Naive thymus-derived CD8-positive, alpha-beta T cell (primary cell): ENCODE results near the gene PRKCE. TPM values are rescaled to one million over a fixed set of nuclear protein-coding genes. Genes with fewer than 3 reads are reported as not detected.
"Not testable (repeated sequence)": the region's sequence is repeated elsewhere in the genome, so short reads cannot be mapped to it uniquely, and the experiment has no call there.

Experiments
- ATAC-seq, 2 donors: fragments of 150-1000 bp; cut with Tn5 transposase in 1 of 2; sonication (Bioruptor Pico), chemical (Tn5 transposase) in 1 of 2; 1 replicate in 1 of 2; 2 replicates in 1 of 2; pipeline ENCODE4 v1.10.0; 2021; ENCODE audit warnings: mild to moderate bottlenecking in 2 of 2, moderate library complexity in 2 of 2
- POLR2A ChIA-PET: fragments of 350-600 bp; sonication (Branson Sonifier 250); formaldehyde crosslinking; loops from one replicate; lab custom pipeline; 2021; ENCODE audit warnings: antibody characterized with exemption; lab: Charles Lee
- DNase-seq, 10 donors: peaks; one replicate each; pipeline versions ENCODE4 v3.0.0 to v3.0.0-alpha.2; 2020 to 2022
- H3K27ac Mint-ChIP-seq, 10 donors: one replicate each; pipeline ENCODE4 v1.8.0; 2020 to 2022; ENCODE audit warnings: mild to moderate bottlenecking in 10 of 10, mixed read lengths in 10 of 10, moderate library complexity in 4 of 10, inconsistent platforms in 1 of 10
- H3K27me3 Mint-ChIP-seq, 5 donors: one replicate each; pipeline ENCODE4 v1.8.0; 2021 to 2022; ENCODE audit warnings: mixed read lengths in 5 of 5
- H3K36me3 Mint-ChIP-seq, 3 donors: one replicate each; pipeline ENCODE4 v1.8.0; 2020 to 2022; ENCODE audit warnings: mixed read lengths in 3 of 3, mild to moderate bottlenecking in 2 of 3, inconsistent platforms in 1 of 3
- H3K4me1 Mint-ChIP-seq, 4 donors: one replicate each; pipeline ENCODE4 v1.8.0; 2021 to 2022; ENCODE audit warnings: mixed read lengths in 4 of 4
- H3K4me3 Mint-ChIP-seq, 10 donors: one replicate each; pipeline ENCODE4 v1.8.0; 2020 to 2022; ENCODE audit warnings: mild to moderate bottlenecking in 10 of 10, mixed read lengths in 10 of 10, moderate library complexity in 6 of 10, inconsistent platforms in 1 of 10
- H3K9me3 Mint-ChIP-seq, 9 donors: one replicate each; pipeline ENCODE4 v1.8.0; 2020 to 2022; ENCODE audit warnings: mixed read lengths in 9 of 9, mild to moderate bottlenecking in 3 of 9, inconsistent platforms in 1 of 9, moderate library complexity in 1 of 9
- polyA plus RNA-seq, 3 donors: library from polyadenylated mRNA; unstranded; fragments of 300-500 nt; fragmentation: Illumina TruSeq; gene quantifications; one replicate each; pipeline ENCODE4 v1.2.3, GENCODE V29; 2021
- total RNA-seq, 8 experiments: library from RNA in 2 of 8; stranded (reverse) in 2 of 8; gene quantifications; one replicate each; pipeline ENCODE4 v1.2.3 and lab custom pipeline; 2021 to 2026

Gene PRKCE
- total and polyA plus RNA-seq, 5 experiments from 2014 or later, result 1.6 to 20.2 (median 2.7) TPM

- POLR2A ChIA-PET, result no interaction called here
These were observed 257.7 kb downstream of the PRKCE start for GRCh38 chr2:45909171-45909565.

GRCh38 chr2:45909677-45910191 lies 258.3 kb downstream of the PRKCE start:
- peak overlapping the region in 1 of 10 donors; percentile 44 for H3K27ac Mint-ChIP-seq
- H3K36me3 Mint-ChIP-seq, result peaks cover 0 to 1% (median 0%) of the 10 kb centered on the region in 3 donors
- H3K9me3 Mint-ChIP-seq, result no peaks in the 10 kb centered on the region
- no peak overlapping the region for H3K4me3 Mint-ChIP-seq
- POLR2A ChIA-PET, result no interaction called here
- peaks cover 0 to 31% (median 5%) of the 10 kb centered on the region in 4 donors for H3K4me1 Mint-ChIP-seq
- no peak for DNase-seq
- no peaks in the 10 kb centered on the region for H3K27me3 Mint-ChIP-seq
- no peak for ATAC-seq

More at GRCh38 chr2:45909171-45909565, 257.7 kb downstream of the PRKCE start:
- Mint-ChIP-seq H3K27ac (no peak overlapping the region), H3K27me3 (no peaks in the 10 kb centered on the region), H3K4me3 (no peak overlapping the region), H3K9me3 (no peaks in the 10 kb centered on the region), H3K36me3 (no peaks in the 10 kb centered on the region), H3K4me1 (peaks cover 1 to 31% (median 5%) of the 10 kb centered on the region in 4 donors)
- no peak for DNase-seq
- no peak for ATAC-seq

- ATAC-seq (no peak), DNase-seq (no peak)
- H3K4me1 Mint-ChIP-seq, result peaks cover 0 to 31% (median 5%) of the 10 kb centered on the region in 4 donors
- peak overlapping the region in 1 of 10 donors; percentile 51 for H3K27ac Mint-ChIP-seq
- H3K9me3 Mint-ChIP-seq, result no peaks in the 10 kb centered on the region
- H3K36me3 Mint-ChIP-seq, result peaks cover 0 to 1% (median 0%) of the 10 kb centered on the region in 3 donors
- H3K4me3 Mint-ChIP-seq, result peak overlapping the region in 1 of 10 donors; percentile 2
- H3K27me3 Mint-ChIP-seq, result no peaks in the 10 kb centered on the region
- POLR2A ChIA-PET, result no interaction called here
These were observed 259.1 kb downstream of the PRKCE start for GRCh38 chr2:45910473-45911060.

- Mint-ChIP-seq H3K4me1 (peaks cover 2 to 32% (median 5%) of the 10 kb centered on the region in 4 donors), H3K9me3 (no peaks in the 10 kb centered on the region), H3K36me3 (peaks cover 0 to 1% (median 0%) of the 10 kb centered on the region in 3 donors), H3K4me3 (no peak overlapping the region), H3K27ac (no peak overlapping the region), H3K27me3 (peaks cover 0 to 1% (median 0%) of the 10 kb centered on the region in 5 donors)
- DNase-seq (no peak), ATAC-seq (no peak)
- POLR2A ChIA-PET, result no interaction called here
These were observed 260.1 kb downstream of the PRKCE start for GRCh38 chr2:45911538-45911937.

- DNase-seq (no peak), ATAC-seq (no peak)
- peaks cover 0 to 1% (median 0%) of the 10 kb centered on the region in 5 donors for H3K27me3 Mint-ChIP-seq
- H3K9me3 Mint-ChIP-seq, result no peaks in the 10 kb centered on the region
- H3K27ac Mint-ChIP-seq, result peak overlapping the region in 1 of 10 donors; percentile 63
- H3K4me3 Mint-ChIP-seq, result no peak overlapping the region
- peaks cover 0 to 1% (median 0%) of the 10 kb centered on the region in 3 donors for H3K36me3 Mint-ChIP-seq
- POLR2A ChIA-PET, result no interaction called here
- peaks cover 4 to 32% (median 5%) of the 10 kb centered on the region in 4 donors for H3K4me1 Mint-ChIP-seq
These were observed 260.6 kb downstream of the PRKCE start for GRCh38 chr2:45912109-45912508.

GRCh38 chr2:45913539-45913938 lies 262.1 kb downstream of the PRKCE start:
- Mint-ChIP-seq H3K9me3 (no peaks in the 10 kb centered on the region), H3K4me3 (no peak overlapping the region), H3K4me1 (peaks cover 4 to 35% (median 5%) of the 10 kb centered on the region in 4 donors), H3K27ac (no peak overlapping the region), H3K27me3 (peaks cover 0 to 1% (median 0%) of the 10 kb centered on the region in 5 donors), H3K36me3 (peaks cover 0 to 1% (median 0%) of the 10 kb centered on the region in 3 donors)
- DNase-seq, result no peak
- ATAC-seq, result no peak
- POLR2A ChIA-PET, result no interaction called here

GRCh38 chr2:45915523-45915922 lies 264.0 kb downstream of the PRKCE start:
- Mint-ChIP-seq H3K9me3 (no peaks in the 10 kb centered on the region), H3K27me3 (peaks cover 0 to 1% (median 0%) of the 10 kb centered on the region in 5 donors), H3K4me3 (no peak overlapping the region), H3K36me3 (peaks cover 0 to 1% (median 0%) of the 10 kb centered on the region in 3 donors), H3K4me1 (peaks cover 5 to 34% (median 10%) of the 10 kb centered on the region in 4 donors), H3K27ac (no peak overlapping the region)
- DNase-seq, result no peak
- ATAC-seq, result no peak
- POLR2A ChIA-PET, result no interaction called here

GRCh38 chr2:45917561-45918176 lies 266.2 kb downstream of the PRKCE start:
- DNase-seq, H3K27me3 Mint-ChIP-seq, H3K9me3 Mint-ChIP-seq, H3K4me3 Mint-ChIP-seq, ATAC-seq, H3K36me3 Mint-ChIP-seq, H3K27ac Mint-ChIP-seq, POLR2A ChIA-PET: not testable (repeated sequence)
- peaks cover 5 to 30% (median 8%) of the 10 kb centered on the region in 4 donors for H3K4me1 Mint-ChIP-seq

GRCh38 chr2:45918463-45919159 lies 267.1 kb downstream of the PRKCE start:
- Mint-ChIP-seq H3K36me3 (peaks cover 0 to 1% (median 0%) of the 10 kb centered on the region in 3 donors), H3K4me1 (peaks cover 5 to 30% (median 8%) of the 10 kb centered on the region in 4 donors), H3K4me3 (no peak overlapping the region), H3K27ac (no peak overlapping the region), H3K9me3 (no peaks in the 10 kb centered on the region), H3K27me3 (peaks cover 0 to 1% (median 0%) of the 10 kb centered on the region in 5 donors)
- DNase-seq (no peak), ATAC-seq (no peak)
- POLR2A ChIA-PET, result no interaction called here

GRCh38 chr2:45919160-45919650 lies 267.7 kb downstream of the PRKCE start:
- POLR2A ChIA-PET, result no interaction called here
- no peak for ATAC-seq
- no peaks in the 10 kb centered on the region for H3K9me3 Mint-ChIP-seq
- no peak overlapping the region for H3K4me3 Mint-ChIP-seq
- peaks cover 0 to 1% (median 0%) of the 10 kb centered on the region in 5 donors for H3K27me3 Mint-ChIP-seq
- peaks cover 0 to 1% (median 0%) of the 10 kb centered on the region in 3 donors for H3K36me3 Mint-ChIP-seq
- peaks cover 5 to 30% (median 10%) of the 10 kb centered on the region in 4 donors for H3K4me1 Mint-ChIP-seq
- H3K27ac Mint-ChIP-seq, result peak overlapping the region in 1 of 10 donors; percentile 32
- DNase-seq, result no peak

GRCh38 chr2:45919711-45920111 lies 268.2 kb downstream of the PRKCE start:
- Mint-ChIP-seq H3K27me3 (peaks cover 0 to 1% (median 0%) of the 10 kb centered on the region in 5 donors), H3K36me3 (no peaks in the 10 kb centered on the region), H3K9me3 (no peaks in the 10 kb centered on the region), H3K4me3 (no peak overlapping the region), H3K27ac (peak overlapping the region in 1 of 10 donors; percentile 32), H3K4me1 (peaks cover 5 to 30% (median 10%) of the 10 kb centered on the region in 4 donors)
- POLR2A ChIA-PET, result no interaction called here
- no peak for DNase-seq
- ATAC-seq, result no peak

GRCh38 chr2:45921921-45922320 lies 270.4 kb downstream of the PRKCE start:
- Mint-ChIP-seq H3K27me3 (no peaks in the 10 kb centered on the region), H3K27ac (no peak overlapping the region), H3K4me1 (peaks cover 0 to 20% (median 10%) of the 10 kb centered on the region in 4 donors), H3K9me3 (no peaks in the 10 kb centered on the region), H3K36me3 (no peaks in the 10 kb centered on the region), H3K4me3 (no peak overlapping the region)
- DNase-seq, result no peak
- ATAC-seq, result no peak
- POLR2A ChIA-PET, result no interaction called here
